H1 (cell line): ENCODE measurements around the gene LRBA. TPM values are rescaled to one million over a fixed set of nuclear protein-coding genes. Genes with fewer than 3 reads are reported as not detected.

Source experiments
- CTBP2 ChIP-seq: IDR thresholded peaks from 2 replicates; pipeline ENCODE4 v1.7.0; 2011; ENCODE audit warnings: borderline replicate concordance, mild to moderate bottlenecking, moderate library complexity, mixed read lengths, low read length; ENCODE audit not compliant: insufficient read depth, insufficient read length
- polyA plus RNA-seq, 7 experiments: library from polyadenylated mRNA; depleted of rRNA in 3 of 7; stranded (reverse) in 5 of 7; unstranded in 2 of 7; fragments of >200 nt in 5 of 7; fragments of 200-250 nt in 2 of 7; gene quantifications; 1 replicate in 5 of 7; 2 replicates in 1 of 7; 4 replicates in 1 of 7; pipeline versions ENCODE4 v1.2.1 to v1.2.3, GENCODE V29; 2011 to 2013; ENCODE audit warnings: missing spikeins in 2 of 7, mixed read lengths in 2 of 7
- total RNA-seq: library from RNA; stranded (reverse); fragmentation: NEBNext Ultra II Directional; extraction: Animal tissue kit (Norgen Biotek cat#: 25700); gene quantifications from 2 replicates; pipeline ENCODE4 v1.2.1, GENCODE V29; 2021

Gene LRBA
- total and polyA plus RNA-seq, 2 of the 8 experiments (the other 6 are each of a cell fraction or from before 2014, with no cell fraction given), result 54.6 to 83.2 TPM

GRCh38 chr4:150411520-150411919, 603.6 kb downstream of the LRBA start (continued):
- no peak for TF ChIP-seq CTBP2
